ENCODE measurements around the gene CSF1.

DNA sequence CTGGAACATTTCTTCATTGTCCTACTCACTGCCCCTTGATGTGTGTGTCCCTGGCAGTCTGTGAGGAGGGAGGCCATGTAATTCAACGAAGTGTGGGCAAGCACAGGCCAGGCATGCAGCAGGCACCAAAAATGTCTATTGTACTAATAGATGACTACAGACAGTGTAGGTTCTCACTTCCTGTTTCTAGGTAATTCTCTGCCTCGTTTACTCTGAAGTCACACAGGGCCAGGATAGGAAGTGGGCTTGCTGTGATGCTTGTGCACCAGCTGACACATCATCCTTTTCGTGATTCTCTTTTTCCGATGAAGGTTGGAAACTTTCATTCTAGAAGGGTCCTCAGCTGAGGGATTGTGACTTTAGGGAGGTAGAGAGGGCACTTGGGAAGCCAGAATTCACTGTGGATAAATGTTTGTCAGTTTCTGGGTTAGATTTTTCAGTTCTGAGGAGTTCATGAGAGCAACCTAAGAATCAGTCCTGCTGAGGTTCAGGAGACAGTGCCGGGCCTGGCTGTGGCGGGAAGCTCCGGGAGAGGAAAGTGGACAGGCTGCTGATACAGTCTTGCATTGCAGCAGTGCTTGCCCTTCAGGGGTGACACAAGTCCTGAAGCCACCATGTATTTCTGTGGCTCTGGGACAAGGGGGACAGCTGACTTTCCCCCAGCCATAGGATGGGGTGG is 4.3 kb upstream of the CSF1 start:
- TF ChIP-seq CTCF (IDR thresholded peaks at IDR 0.05) (no peak), POLR2A (IDR thresholded peaks at IDR 0.05) (no peak)

Data from transverse colon (tissue), 3 donors.